ENCODE measurements around the gene CHAMP1.
"Not testable (repeated sequence)": the region's sequence is repeated elsewhere in the genome, so short reads cannot be mapped to it uniquely, and the experiment has no call there.

The CHAMP1 gene

GRCh38 chr13:114299604-114300305, 14.5 kb upstream of the CHAMP1 start:
- no peak for DNase-seq

DNA sequence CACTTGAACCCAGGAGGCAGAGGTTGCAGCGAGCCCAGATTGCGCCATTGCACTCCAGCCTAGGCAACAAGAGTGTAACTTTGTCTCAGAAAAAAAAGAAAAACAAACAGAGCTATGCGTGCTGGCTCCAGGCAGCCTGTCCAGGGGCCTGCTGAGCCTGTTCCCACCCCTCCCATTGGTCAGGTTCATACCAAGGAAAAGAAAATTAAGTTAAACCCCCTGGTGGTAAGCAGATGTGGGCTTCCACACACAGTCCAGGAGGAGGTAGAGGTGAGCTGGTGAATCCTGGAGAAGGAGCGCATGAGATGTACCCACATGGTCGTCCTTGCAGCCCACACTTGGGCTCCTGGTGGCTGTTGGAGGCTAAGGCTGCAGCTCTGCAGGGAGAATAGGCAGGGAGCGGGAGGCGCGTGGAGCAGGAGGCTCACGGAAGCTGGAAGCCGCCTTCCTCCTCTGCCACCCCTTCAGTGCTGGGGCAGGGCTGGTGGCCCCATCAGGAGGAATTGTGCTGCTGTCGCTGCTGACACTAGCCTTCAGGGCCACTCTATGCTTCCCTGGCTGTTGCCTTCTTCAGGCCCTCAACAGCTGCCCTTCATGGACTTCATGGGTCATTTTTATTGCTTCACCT, 10.5 kb upstream of the CHAMP1 start:
- no peak for DNase-seq

- no peak for DNase-seq
Observed at GRCh38 chr13:114304346-114305034, 9.8 kb upstream of the CHAMP1 start.

GRCh38 chr13:114309086-114309485, 5.2 kb upstream of the CHAMP1 start:
- no peak for DNase-seq

DNA sequence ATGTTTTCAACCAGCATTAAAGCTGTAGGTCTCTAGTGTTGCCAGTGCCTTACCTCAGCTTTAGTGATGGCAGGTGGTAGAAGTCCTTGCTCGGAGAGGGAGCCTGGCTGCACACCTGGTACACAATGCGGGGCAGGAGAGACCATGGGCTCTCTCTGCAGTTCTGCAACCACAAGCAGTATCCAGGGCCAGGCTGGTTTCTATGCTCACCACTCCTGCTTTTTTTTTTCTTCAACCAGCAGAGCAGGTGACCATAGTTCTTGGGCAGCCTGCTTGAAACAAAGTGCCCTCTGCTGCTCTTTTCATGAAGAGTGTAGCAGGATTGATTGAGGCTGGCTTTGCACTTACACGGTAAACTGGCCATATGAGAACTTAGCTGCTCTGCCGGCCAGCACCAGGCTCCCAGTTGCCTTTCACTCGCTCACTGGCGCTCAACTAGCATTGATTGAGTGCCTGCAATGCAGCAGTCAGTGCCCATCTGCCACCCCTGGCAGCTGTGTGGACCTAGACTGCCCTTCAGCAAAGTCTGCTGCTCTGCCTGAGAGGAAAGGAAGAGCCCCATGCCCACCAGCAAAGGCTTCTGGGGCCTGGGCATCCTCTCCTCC, 4.4 kb upstream of the CHAMP1 start:
- DNase-seq: no peak

DNA sequence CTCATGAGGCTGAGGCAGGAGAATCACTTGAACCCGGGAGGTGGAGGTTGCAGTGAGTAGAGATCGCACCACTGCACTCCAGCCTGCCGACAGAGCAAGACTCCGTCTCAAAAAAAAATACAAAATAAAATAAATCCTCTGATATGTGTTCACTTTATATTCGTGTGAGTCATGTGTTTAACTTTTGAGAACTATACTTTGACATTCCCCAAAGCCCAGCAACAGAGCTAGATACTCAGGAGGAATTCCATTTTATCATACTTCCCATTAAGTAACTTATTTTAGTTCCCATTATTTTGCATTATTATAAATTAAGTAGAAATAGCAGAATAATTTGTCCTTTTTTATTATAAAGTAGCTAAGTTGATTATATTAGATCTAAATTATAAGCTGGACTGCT, 3.3 kb upstream of the CHAMP1 start:
- DNase-seq: no peak

- DNase-seq: no peak
Observed at GRCh38 chr13:114311387-114311786, 2.9 kb upstream of the CHAMP1 start.

DNA sequence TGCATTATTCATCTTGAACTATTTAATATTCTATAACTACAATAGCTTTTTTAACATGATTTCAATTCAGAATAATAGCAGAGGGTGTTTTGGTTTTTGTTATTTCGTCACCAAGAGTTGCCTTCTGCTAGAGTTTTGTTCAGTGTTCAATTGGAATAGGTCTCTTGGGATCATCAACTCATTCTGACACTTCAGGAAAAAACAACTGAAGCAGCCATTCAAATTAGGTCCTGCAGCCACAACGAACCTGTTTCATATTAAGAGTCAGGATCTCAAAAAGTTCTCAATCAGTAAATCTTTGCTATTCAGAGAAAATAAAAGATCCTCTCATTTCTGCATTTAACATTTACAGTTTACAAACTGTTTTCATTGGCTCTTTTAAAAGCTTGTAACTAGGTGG, 2.4 kb upstream of the CHAMP1 start:
- no peak for DNase-seq

- DNase-seq: peak; percentile 26
Observed at GRCh38 chr13:114313061-114313860, 1.0 kb upstream of the CHAMP1 start.

- DNase-seq: peak; percentile 14
Observed at GRCh38 chr13:114315074-114315785, 927 bp downstream of the CHAMP1 start.

- DNase-seq: no peak
Observed at GRCh38 chr13:114318624-114319023, 4.3 kb downstream of the CHAMP1 start.

GRCh38 chr13:114319441-114319913, 5.2 kb downstream of the CHAMP1 start:
- DNase-seq: no peak

- no peak for DNase-seq
Observed at GRCh38 chr13:114320065-114320464, 5.8 kb downstream of the CHAMP1 start.

DNA sequence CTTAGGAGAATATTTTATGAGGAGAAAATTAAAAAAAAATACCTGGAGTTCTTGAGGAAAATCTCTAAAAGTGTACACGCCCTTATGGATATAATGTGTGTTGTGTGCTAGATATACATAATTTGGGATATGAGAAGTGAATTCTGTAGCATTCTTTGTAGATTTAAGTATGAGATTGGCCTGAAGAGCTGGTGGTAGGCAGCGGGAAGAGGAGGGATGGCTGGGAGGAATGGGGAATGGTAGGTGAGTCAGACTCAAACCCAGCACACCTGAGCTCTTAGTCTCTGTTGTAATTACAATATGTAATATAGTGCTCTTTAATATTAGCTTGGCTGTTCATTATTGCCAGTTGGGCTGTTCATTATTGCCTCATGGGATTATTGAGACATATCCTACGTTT, 7.0 kb downstream of the CHAMP1 start:
- no peak for DNase-seq

DNA sequence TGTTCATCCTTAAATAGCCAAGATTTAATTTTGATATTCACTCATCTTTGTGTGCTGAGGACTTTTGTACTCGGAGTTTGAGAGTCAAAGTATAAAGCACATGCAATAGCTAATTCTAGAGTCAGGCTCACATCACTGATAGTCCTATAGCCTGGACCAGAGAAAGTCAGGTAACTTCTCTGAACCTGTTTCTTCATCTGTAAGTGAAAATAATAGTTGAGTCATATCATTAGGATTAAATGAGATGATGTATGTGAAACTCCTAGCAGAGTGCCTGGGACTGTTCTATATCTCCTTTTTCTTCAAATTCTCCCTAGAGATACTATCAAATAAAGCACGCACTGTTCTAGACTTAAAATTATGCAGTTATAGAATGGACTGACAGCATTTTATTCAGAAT, 9.0 kb downstream of the CHAMP1 start:
- DNase-seq: no peak

GRCh38 chr13:114324334-114324733, 10.0 kb downstream of the CHAMP1 start:
- DNase-seq: peak; percentile 39

GRCh38 chr13:114325729-114326128, 11.4 kb downstream of the CHAMP1 start:
- DNase-seq: no peak

GRCh38 chr13:114328034-114328433, 13.7 kb downstream of the CHAMP1 start:
- DNase-seq: no peak

GRCh38 chr13:114328595-114328994, 14.3 kb downstream of the CHAMP1 start:
- DNase-seq: no peak

- DNase-seq: no peak
Observed at GRCh38 chr13:114330086-114330485, 15.8 kb downstream of the CHAMP1 start.

DNA sequence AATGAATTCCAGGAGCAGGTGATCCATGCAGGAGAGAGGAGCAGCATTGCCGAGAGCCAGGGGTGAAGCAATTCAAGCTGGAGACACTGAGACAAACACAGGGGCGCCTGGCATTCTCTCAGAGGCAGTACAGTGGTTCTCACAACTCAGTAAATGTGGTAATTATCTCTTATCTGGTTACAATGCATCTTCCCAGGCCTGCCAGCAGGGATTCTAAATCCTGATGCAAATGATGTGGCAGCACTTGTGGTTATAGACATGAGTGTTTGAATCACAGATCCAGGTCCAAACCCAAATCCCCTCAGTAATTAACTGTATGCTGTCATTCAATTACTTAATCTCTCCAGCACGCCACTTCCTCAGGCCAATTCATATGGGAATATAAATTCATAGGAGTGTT, 19.6 kb downstream of the CHAMP1 start:
- DNase-seq: not testable (repeated sequence)

All from activated CD4-positive, alpha-beta T cell treated with anti-CD3 and anti-CD28 coated beads, Interleukin-2, Interleukin-6, amounts not matched to agents 100 ng/mL and 50 ng/mL, durations not matched to agents 16 hours and 8 hours (primary cell).